Loucy (cell line): ENCODE results near the gene SPIRE2.

Experiments
- EZH2phosphoT487 ChIP-seq: fragments of 200-600 bp; IDR thresholded peaks from 2 replicates; pipeline ENCODE4 v1.6.1; 2018; ENCODE audit warnings: antibody characterized with exemption, mild to moderate bottlenecking, moderate library complexity, borderline replicate concordance
- TF ChIP-seq, protein P1 (sequence below): fragments of 200-600 bp; sonication (generic); conservative IDR thresholded peaks from 2 replicates; pipeline ENCODE4 v1.5.1; 2014; ENCODE audit warnings: mild to moderate bottlenecking, antibody characterized with exemption, low read length

DNA sequence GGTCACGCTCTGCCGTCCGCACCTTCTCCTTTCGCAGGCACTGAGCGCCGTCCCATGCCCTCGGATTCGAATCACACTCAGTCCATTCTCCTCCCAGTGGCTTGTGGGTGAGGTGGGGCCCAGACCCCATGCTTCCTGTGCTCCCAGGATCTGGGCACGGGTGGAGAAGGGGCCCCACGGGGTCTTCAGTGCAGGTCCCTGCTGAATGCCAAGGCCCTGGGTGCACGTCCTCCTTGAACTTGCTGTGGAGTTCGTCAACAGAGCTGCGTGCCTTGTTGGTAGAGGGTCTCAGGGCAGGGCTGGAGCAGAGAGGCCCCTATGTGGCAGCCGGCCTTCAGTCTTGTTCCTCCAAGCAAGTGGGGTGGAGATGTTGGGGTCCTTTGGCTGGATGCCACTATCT lies 83.1 kb downstream of the SPIRE2 start:
- TF ChIP-seq, protein P1, sequence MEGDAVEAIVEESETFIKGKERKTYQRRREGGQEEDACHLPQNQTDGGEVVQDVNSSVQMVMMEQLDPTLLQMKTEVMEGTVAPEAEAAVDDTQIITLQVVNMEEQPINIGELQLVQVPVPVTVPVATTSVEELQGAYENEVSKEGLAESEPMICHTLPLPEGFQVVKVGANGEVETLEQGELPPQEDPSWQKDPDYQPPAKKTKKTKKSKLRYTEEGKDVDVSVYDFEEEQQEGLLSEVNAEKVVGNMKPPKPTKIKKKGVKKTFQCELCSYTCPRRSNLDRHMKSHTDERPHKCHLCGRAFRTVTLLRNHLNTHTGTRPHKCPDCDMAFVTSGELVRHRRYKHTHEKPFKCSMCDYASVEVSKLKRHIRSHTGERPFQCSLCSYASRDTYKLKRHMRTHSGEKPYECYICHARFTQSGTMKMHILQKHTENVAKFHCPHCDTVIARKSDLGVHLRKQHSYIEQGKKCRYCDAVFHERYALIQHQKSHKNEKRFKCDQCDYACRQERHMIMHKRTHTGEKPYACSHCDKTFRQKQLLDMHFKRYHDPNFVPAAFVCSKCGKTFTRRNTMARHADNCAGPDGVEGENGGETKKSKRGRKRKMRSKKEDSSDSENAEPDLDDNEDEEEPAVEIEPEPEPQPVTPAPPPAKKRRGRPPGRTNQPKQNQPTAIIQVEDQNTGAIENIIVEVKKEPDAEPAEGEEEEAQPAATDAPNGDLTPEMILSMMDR = no peak
- no peak for TF ChIP-seq EZH2phosphoT487
